ENCODE results near the gene SCAI. TPM values are rescaled to one million over a fixed set of nuclear protein-coding genes. Genes with fewer than 3 reads are reported as not detected.
"Not testable (repeated sequence)": the region's sequence is repeated elsewhere in the genome, so short reads cannot be mapped to it uniquely, and the experiment has no call there.

The SCAI gene
- total and polyA plus RNA-seq, 2 of the 4 experiments (the other 2 are of a cell fraction), result 3.6 to 14.5 TPM

DNA sequence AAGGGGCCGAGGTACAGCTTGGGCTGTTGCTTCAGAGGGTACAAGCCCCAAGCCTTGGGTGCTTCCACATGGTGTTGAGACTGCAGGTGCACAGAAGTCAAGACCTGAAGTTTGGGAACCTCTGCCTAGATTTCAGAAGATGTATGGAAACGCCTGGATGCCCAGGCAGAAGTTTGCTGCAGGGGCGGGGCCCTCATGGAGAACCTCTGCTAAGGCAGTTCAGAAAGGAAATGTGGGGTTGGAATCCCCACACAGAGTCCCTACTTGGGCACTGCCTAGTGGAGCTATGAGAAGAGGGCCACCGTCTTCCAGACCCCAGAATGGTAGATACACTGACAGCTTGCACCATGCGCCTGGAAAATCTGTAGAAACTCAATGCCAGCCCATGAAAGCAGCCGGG, 61.1 kb downstream of the SCAI start:
- H3K14ac ChIP-seq (replicated peaks; ENCODE audit: low read depth, low read length); dilution Hi-C loops (cut with HindIII; ENCODE audit: low sequenced_read_pairs, unreplicated experiment); H3K9me1 ChIP-seq (ENCODE audit: insufficient read depth, low read length); H3K23ac ChIP-seq (ENCODE audit: low read depth, low read length); H4K20me1 ChIP-seq (ENCODE audit: insufficient read depth, low read length); H2AFZ ChIP-seq (replicated peaks; ENCODE audit: low read length, poor library complexity); H3K56ac ChIP-seq (ENCODE audit: extremely low read depth, insufficient read depth, low read length); H3K4me1 ChIP-seq (ENCODE audit: control insufficient read depth, insufficient read depth, low read length); H3K9me3 ChIP-seq (ENCODE audit: control insufficient read depth, insufficient read depth, low read length); H3K79me1 ChIP-seq (ENCODE audit: low read depth in 1 of 2, low read length in 2 of 2); ATAC-seq (ENCODE audit: low read depth); H3K18ac ChIP-seq (ENCODE audit: low read depth, low read length); H3K4me2 ChIP-seq (ENCODE audit: low read depth, low read length); H3K27me3 ChIP-seq (ENCODE audit: control insufficient read depth, insufficient read depth, low read length); H2BK120ac ChIP-seq (ENCODE audit: low read depth, low read length); H3K4ac ChIP-seq (ENCODE audit: low read depth, low read length); BruUV-seq (replicated peaks); POLR2A ChIA-PET (ENCODE audit: unreplicated experiment); H3K4me3 ChIP-seq (ENCODE audit: insufficient read depth, low read depth, low read length); in situ Hi-C loops (cut with MboI; ENCODE audit: low sequenced_read_pairs); H3K9ac ChIP-seq (ENCODE audit: low read depth, low read length); H3K27ac ChIP-seq (ENCODE audit: insufficient read depth, low read length); H3K36me3 ChIP-seq (ENCODE audit: control insufficient read depth, insufficient read depth, low read length); H2AK9ac ChIP-seq (replicated peaks; ENCODE audit: low read depth, low read length, poor library complexity); H4K8ac ChIP-seq (ENCODE audit: low read depth in 2 of 2, low read length in 2 of 2); H2BK5ac ChIP-seq (ENCODE audit: low read depth, low read length, poor library complexity, severe bottlenecking); H4K91ac ChIP-seq (ENCODE audit: insufficient read depth, low read depth, low read length); H2BK20ac ChIP-seq (ENCODE audit: low read depth, low read length); CTCF ChIA-PET; H2AK5ac ChIP-seq (ENCODE audit: low read depth, low read length); intact Hi-C loops (cut with micrococcal nuclease); H2BK15ac ChIP-seq (ENCODE audit: low read depth, low read length); H4K5ac ChIP-seq (ENCODE audit: low read depth, low read length); DNase-seq: not testable (repeated sequence)
- 100% methylated on average over 2 of the region's 6 CpGs; no CpG with 5 or more reads in 1 of the 2 experiments for WGBS, 2 experiments (ENCODE audit: extremely low coverage in 2 of 2, insufficient read length in 1 of 2)

GRCh38 chr9:125080797-125081196, 62.5 kb downstream of the SCAI start:
- H3K4ac ChIP-seq (ENCODE audit: low read depth, low read length); intact Hi-C loops (cut with micrococcal nuclease); H3K23ac ChIP-seq (ENCODE audit: low read depth, low read length); H3K56ac ChIP-seq (ENCODE audit: extremely low read depth, insufficient read depth, low read length); CTCF ChIA-PET; H2BK20ac ChIP-seq (ENCODE audit: low read depth, low read length); in situ Hi-C loops (cut with MboI; ENCODE audit: low sequenced_read_pairs); H2BK15ac ChIP-seq (ENCODE audit: low read depth, low read length); H3K79me1 ChIP-seq (ENCODE audit: low read depth in 1 of 2, low read length in 2 of 2); POLR2A ChIA-PET (ENCODE audit: unreplicated experiment); H2AK5ac ChIP-seq (ENCODE audit: low read depth, low read length); H2AK9ac ChIP-seq (replicated peaks; ENCODE audit: low read depth, low read length, poor library complexity); H3K4me3 ChIP-seq (ENCODE audit: insufficient read depth, low read depth, low read length); H3K9ac ChIP-seq (ENCODE audit: low read depth, low read length); H4K8ac ChIP-seq (ENCODE audit: low read depth in 2 of 2, low read length in 2 of 2); H3K4me2 ChIP-seq (ENCODE audit: low read depth, low read length); H4K91ac ChIP-seq (ENCODE audit: insufficient read depth, low read depth, low read length); ATAC-seq (ENCODE audit: low read depth); H2BK120ac ChIP-seq (ENCODE audit: low read depth, low read length); dilution Hi-C loops (cut with HindIII; ENCODE audit: low sequenced_read_pairs, unreplicated experiment); H2BK5ac ChIP-seq (ENCODE audit: low read depth, low read length, poor library complexity, severe bottlenecking); DNase-seq; H3K27me3 ChIP-seq (ENCODE audit: control insufficient read depth, insufficient read depth, low read length); H3K9me3 ChIP-seq (ENCODE audit: control insufficient read depth, insufficient read depth, low read length); BruUV-seq (replicated peaks); H3K36me3 ChIP-seq (ENCODE audit: control insufficient read depth, insufficient read depth, low read length); H2AFZ ChIP-seq (replicated peaks; ENCODE audit: low read length, poor library complexity); H4K5ac ChIP-seq (ENCODE audit: low read depth, low read length); H3K14ac ChIP-seq (replicated peaks; ENCODE audit: low read depth, low read length); H4K20me1 ChIP-seq (ENCODE audit: insufficient read depth, low read length); H3K9me1 ChIP-seq (ENCODE audit: insufficient read depth, low read length); H3K4me1 ChIP-seq (ENCODE audit: control insufficient read depth, insufficient read depth, low read length); H3K27ac ChIP-seq (ENCODE audit: insufficient read depth, low read length); H3K18ac ChIP-seq (ENCODE audit: low read depth, low read length): not testable (repeated sequence)
- no CpG with 5 or more reads among the region's 2 CpGs for WGBS, 2 experiments (ENCODE audit: extremely low coverage in 2 of 2, insufficient read length in 1 of 2)
